Thyroid gland (tissue), 4 donors: Measurements from ENCODE around the gene DAPK1.

Source experiments
- POLR2A ChIP-seq, 2 donors: fragments of 450-650 bp; IDR thresholded peaks; one replicate each; pipeline ENCODE4 v1.6.1; 2017; ENCODE audit warnings: antibody characterized with exemption in 2 of 2, mild to moderate bottlenecking in 2 of 2, moderate library complexity in 1 of 2
- TF ChIP-seq, protein P1 (sequence below), 6 experiments: fragments of 200-600 bp in 3 of 6; fragments of 450-650 bp in 3 of 6; sonication (generic) in 3 of 6; IDR thresholded peaks; one replicate each; pipeline ENCODE4 v1.5.1; 2016 to 2019; ENCODE audit warnings: antibody characterized with exemption in 6 of 6, mild to moderate bottlenecking in 2 of 6, inconsistent platforms in 1 of 6, moderate library complexity in 1 of 6

DNA sequence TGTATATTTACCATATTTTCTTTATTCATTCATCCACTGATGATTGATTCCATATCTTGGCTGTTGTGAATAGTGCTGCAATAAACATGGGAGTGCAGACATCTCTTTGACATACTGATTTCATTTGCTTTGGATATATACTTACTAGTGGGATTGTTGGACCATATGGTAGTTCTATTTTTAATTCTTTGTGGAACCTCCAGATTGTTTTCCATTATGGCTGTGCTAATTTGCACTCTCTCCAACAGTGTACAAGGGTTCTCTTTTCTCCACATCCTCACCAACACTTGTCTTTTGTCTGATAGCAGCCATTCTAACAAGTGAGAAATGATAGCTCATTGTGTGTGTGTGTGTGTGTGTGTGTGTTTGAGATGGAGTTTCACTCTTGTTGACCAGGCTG, 86.7 kb downstream of the DAPK1 start:
- TF ChIP-seq POLR2A (IDR thresholded peaks at IDR 0.05), result no peak
- TF ChIP-seq, protein P1, sequence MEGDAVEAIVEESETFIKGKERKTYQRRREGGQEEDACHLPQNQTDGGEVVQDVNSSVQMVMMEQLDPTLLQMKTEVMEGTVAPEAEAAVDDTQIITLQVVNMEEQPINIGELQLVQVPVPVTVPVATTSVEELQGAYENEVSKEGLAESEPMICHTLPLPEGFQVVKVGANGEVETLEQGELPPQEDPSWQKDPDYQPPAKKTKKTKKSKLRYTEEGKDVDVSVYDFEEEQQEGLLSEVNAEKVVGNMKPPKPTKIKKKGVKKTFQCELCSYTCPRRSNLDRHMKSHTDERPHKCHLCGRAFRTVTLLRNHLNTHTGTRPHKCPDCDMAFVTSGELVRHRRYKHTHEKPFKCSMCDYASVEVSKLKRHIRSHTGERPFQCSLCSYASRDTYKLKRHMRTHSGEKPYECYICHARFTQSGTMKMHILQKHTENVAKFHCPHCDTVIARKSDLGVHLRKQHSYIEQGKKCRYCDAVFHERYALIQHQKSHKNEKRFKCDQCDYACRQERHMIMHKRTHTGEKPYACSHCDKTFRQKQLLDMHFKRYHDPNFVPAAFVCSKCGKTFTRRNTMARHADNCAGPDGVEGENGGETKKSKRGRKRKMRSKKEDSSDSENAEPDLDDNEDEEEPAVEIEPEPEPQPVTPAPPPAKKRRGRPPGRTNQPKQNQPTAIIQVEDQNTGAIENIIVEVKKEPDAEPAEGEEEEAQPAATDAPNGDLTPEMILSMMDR (IDR thresholded peaks at IDR 0.05), result no peak
